UCSD-AML1 (cell line): ENCODE data around the gene ADGRB3.
"Not testable (repeated sequence)": the region's sequence is repeated elsewhere in the genome, so short reads cannot be mapped to it uniquely, and the experiment has no call there.

Source experiments
- DNase-seq: peaks from one replicate; lab custom pipeline; 2025; ENCODE audit not compliant: unreplicated experiment; lab: John Stamatoyannopoulos, UW

ADGRB3 gene

DNA sequence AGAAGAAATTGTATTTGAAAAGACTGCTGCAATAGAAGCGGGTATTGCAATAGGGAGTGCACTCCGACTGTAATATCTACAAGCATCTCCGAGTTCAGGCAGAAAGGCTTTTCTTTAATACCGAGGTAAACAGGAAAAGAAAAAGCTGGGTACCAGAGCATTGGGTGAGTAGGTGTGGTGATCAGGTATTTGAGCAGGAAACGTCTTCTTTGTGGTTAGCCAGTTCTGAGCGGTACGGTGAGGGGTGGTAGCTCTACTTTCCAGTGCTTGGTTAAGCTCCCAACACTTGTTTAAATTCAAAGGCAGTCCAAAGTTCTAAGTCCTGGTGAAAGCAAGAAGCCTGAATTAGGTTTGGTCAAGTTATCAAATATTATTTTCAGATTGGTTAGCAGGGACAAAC, 757.7 kb downstream of the ADGRB3 start:
- DNase-seq = no peak

DNA sequence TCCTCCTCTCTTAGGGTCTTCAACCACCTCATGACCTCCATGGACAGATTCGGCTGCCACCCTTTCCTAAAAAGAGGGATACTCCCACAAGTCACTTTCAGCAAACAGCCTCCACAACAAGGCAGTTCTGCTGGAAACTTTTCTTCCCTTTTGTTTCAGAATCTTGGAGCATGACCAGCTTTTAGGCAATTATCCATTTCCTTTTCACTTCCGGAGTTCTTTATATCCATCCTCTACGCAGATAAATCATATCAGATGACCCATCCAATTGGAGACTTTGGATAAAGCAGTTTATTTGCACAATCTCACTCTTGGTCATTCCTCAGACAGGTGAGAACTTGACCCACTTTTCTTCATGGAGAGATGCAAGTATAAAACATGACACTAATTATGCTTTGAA, 763.2 kb downstream of the ADGRB3 start:
- DNase-seq = no peak

DNA sequence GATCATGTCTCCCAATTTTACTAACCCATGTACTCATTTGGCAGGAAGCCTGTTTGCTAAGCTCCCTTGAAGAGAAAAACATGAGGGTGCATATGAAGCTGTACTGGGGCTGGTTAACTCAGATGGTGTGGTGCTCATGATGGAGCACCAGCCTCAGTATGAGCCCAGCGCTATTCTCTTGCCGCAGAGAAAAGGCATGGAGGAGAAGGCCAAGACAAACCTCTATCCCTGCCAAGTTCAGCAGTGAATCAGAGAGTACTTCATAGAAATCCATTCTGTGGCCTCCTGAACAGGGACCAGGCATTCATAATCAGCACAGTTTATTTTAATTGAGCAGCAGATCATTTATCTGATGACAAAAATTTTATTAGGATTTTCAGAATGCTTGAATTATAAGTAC, 763.6 kb downstream of the ADGRB3 start:
- no peak for DNase-seq

DNA sequence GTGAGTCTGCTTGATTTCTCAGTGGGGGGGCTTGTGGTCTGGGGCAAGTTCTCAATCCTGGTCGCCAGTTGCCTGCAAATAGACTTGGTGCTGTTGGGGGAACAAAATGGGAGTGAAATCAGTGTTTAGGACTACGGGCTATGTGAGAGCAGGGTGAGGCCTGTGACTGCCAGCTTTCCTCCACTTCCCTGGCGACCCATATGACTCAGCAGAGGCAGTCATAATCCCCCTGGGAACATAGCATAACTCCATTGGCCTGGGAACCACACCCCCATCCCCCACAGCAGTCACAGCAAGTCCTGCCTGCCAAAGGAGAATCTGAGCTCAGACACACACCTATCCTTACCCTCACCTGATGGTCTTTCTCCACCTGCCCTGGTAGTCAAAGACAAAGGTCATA, 773.8 kb downstream of the ADGRB3 start:
- DNase-seq = no peak

DNA sequence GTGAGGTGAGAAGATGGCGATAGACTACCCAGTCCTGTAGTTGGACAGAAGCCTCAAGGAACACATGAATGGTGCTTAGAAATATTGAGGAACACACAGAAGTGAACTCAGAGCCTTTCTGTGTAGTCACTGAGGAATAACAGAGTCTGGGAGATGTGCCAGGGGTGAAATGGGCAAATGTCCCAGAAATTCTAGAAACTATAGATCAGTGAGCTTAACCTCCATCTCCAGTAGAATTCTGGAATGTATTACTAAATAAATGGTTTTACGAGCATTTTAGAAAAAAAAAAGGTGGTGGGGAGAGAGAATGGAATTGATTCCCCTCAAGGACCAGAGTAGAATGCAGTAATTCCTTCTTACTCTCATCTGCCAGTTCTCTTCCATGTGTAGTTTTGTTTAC, 781.7 kb downstream of the ADGRB3 start:
- no peak for DNase-seq

DNA sequence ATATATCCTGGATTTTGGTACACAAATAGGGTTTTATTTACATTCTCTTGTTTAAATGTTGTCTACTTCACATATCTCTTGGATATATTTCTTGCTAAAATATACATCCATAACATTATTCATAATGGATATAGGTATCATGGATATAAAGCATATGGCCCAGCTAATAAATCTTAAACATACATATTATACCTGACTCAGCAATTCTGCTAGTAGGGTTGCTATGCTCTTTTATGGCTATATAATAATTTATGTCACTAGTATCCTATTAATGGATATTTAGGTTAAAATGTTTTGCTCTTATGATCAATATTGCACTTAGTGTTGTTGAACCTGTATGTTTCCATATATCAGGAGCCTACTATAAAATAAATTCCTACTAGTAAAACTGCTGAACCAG, 786.2 kb downstream of the ADGRB3 start:
- DNase-seq = no peak

DNA sequence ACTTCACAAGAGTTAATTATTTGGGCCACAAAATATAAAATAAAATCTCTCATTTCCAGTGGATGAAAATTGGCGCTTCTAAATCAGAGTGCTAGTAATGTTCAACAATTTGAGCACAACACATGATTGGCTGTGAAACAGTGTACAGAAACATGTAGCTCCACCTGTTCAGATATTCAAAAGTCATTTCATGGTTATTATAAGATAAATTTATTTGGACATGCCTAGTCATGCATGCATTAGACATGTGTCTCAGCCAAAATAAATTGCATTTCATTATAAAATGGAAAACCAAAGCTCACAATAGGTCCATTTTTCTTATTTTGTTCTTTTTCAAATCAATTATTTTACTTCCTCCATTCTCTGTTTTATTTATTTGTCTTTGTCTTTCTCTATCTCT, 786.9 kb downstream of the ADGRB3 start:
- no peak for DNase-seq

DNA sequence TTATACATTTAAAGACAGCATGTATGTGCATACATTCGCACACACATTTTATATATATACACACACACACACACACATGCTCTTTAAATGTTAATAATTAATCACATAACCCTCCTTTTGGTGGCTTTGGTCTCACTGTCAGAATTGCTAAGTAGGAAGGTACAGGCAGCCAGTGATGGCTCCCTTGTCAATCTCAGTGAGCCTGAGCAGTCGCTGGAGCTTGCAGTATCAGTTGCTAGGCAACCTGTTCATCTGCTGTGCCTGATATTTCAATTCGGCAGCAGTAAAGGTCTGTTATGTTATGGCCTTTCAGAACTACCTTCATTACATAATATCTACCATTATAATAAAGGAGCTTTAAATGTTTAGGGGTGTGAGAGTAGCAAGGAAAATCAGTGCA, 787.4 kb downstream of the ADGRB3 start:
- no peak for DNase-seq

DNA sequence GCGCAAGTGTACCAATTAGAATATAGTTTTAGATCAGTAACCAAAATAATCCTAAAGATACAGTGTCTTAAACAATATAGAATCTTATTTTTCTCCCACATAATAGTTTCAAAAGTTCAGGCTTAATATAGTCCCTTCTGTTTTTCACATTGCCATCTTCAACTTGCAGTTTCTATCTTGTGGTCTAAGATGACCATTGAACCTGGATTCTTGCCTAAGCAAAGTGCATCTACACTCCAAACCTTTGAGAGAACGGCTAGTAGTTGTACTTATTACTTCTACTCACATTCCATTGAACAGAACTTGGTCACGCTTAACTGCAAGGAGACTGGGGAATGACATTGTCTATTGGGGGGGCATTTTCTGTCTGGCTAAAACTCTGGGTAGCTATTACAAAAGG, 788.7 kb downstream of the ADGRB3 start:
- DNase-seq = no peak

DNA sequence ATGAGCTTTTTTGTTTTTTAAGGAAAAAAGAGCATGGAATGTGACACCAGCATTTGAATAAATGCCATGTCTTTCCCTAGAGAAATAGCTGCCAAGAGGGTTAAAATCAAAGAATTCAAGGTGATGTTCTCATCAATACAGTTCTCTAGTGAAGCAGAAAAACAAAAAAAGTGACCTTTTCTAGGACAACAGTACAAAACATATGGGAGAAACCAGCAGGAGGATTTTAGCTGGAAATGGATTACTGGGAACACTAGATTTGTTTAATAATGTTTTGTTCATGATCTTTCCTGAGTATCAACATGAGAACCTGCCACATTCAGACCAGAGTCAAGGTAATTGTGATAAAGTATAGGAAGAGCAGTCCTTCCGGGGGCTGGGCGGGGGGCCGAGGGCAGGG, 789.5 kb downstream of the ADGRB3 start:
- DNase-seq = no peak

DNA sequence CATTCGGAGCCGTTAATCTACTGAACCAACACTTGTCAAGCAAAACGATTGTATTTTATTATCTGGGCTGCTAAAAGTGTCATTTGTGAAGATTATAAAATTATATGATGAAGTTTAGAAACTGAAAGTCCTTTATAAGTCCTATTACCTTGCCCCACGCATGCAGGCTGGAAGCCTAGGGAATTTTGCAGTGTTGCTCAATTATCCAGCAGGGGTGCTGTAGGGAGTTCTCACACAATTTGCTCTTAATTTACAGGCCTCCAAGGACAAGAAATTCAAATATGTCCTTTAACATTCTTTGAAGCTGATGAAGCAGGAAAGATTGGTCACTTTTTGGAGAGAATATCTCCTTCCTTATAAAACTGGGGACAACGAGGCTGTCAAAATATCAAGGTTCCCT, 792.8 kb downstream of the ADGRB3 start:
- DNase-seq = no peak

DNA sequence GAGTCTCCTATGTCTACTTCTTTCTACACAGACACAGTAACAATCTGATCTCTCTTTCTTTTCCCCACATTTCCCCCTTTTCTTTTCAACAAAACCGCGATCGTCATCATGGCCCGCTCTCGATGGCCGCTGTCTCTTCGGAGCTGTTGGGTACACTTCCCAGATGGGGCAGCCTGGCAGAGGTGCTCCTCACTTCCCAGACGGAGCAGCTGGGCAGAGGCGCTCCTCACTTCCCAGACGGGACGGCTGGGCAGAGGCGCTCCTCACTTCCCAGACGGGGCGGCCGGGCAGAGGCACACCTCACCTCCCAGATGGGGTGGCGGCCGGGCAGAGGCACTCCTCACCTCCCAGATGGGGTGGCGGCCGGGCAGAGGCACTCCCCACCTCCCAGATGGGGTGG, 797.1 kb downstream of the ADGRB3 start:
- DNase-seq = not testable (repeated sequence)

DNA sequence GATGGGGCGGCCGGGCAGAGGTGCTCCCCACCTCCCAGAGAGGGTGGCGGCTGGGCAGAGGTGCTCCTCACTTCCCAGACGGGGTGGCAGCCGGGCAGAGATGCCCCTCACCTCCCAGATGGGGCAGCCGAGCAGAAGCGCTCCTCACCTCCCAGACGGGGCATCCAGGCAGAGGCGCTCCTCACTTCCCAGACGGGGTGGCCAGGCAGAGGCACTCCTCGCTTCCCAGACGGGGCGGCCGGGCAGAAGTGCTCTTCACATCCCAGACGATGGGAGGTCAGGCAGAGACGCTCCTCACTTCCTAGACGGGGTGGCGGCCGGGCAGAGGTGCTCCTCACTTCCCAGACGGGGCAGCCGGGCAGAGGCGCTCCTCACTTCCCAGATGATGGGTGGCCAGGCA, 798.0 kb downstream of the ADGRB3 start:
- not testable (repeated sequence) for DNase-seq

DNA sequence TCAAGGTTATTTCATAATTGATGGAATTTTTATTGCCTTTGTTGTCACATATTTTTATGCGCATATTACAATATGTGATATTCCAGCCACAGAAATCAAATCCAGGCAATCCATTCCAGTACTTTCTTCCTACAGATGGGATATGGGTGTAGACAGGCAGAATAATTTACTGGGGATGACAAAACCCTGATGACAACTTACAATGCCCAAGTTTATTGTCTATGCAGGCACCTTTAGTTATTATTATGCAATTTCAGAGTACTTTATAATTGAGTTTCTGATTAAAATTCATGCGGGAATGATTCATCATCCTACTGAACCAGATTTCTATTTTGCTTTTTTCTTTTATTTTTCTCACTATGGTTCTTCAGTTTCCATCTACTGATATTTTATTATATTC, 803.0 kb downstream of the ADGRB3 start:
- no peak for DNase-seq
